ENCODE measurements around the gene RFX1. TPM values are rescaled to one million over a fixed set of nuclear protein-coding genes. Genes with fewer than 3 reads are reported as not detected.

Gene RFX1
- total RNA-seq, 2 donors from 2014 or later = 17.1 to 24.3 TPM

DNA sequence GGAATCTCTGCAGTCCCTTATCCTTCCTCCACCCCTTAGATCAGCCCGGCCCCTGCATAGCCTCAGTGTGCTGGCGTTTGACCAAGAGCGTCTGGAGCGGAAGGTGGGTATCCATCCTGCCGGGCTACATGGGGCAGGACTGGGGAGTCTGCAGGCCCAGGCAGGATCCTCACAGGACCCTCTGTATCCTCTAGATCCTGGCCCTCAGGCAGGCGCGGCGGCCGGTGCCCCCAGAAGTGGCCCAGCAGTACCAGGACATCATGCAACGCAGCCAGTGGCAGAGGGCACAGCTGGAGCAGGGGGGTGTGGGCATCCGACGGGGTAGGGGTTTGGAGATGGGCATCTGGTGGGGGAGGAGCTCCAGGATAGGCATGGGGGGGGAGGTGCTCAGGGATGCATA lies 76.8 kb downstream of the RFX1 start:
- Histone ChIP-seq H3K27me3 (ENCODE audit: control insufficient read depth, insufficient read depth, low read length, poor library complexity, severe bottlenecking) (no peaks in the 10 kb centered on the region), H3K4me1 (ENCODE audit: control insufficient read depth, insufficient read depth, low read length) (no peaks in the 10 kb centered on the region), H3K9ac (ENCODE audit: extremely low read depth, low read length, poor library complexity, severe bottlenecking) (no peak overlapping the region), H3K27ac (ENCODE audit: low read depth, low read length) (no peak overlapping the region), H3K4me3 (ENCODE audit: low read length) (no peak overlapping the region), H3K9me3 (ENCODE audit: control insufficient read depth, low read length) (no peaks in the 10 kb centered on the region), H3K36me3 (ENCODE audit: control insufficient read depth, insufficient read depth, low read length) (peaks cover 22% of the 10 kb centered on the region)
- no peak overlapping the region for H3K27ac Mint-ChIP-seq
- H3K4me3 Mint-ChIP-seq = no peak overlapping the region
- 93 to 98% methylated on average over 7 to 12 of the region's 12 CpGs for WGBS, 2 experiments (ENCODE audit: insufficient coverage in 1 of 2, insufficient read length in 1 of 2)
- no peaks in the 10 kb centered on the region for H3K4me1 Mint-ChIP-seq
- H3K27me3 Mint-ChIP-seq (ENCODE audit: insufficient read depth) = no peaks in the 10 kb centered on the region
- H3K9me3 Mint-ChIP-seq = no peaks in the 10 kb centered on the region
- TF ChIP-seq, protein P1, sequence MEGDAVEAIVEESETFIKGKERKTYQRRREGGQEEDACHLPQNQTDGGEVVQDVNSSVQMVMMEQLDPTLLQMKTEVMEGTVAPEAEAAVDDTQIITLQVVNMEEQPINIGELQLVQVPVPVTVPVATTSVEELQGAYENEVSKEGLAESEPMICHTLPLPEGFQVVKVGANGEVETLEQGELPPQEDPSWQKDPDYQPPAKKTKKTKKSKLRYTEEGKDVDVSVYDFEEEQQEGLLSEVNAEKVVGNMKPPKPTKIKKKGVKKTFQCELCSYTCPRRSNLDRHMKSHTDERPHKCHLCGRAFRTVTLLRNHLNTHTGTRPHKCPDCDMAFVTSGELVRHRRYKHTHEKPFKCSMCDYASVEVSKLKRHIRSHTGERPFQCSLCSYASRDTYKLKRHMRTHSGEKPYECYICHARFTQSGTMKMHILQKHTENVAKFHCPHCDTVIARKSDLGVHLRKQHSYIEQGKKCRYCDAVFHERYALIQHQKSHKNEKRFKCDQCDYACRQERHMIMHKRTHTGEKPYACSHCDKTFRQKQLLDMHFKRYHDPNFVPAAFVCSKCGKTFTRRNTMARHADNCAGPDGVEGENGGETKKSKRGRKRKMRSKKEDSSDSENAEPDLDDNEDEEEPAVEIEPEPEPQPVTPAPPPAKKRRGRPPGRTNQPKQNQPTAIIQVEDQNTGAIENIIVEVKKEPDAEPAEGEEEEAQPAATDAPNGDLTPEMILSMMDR (conservative IDR thresholded peaks at IDR 0.05) = no peak
- peaks cover 36% of the 10 kb centered on the region for H3K36me3 Mint-ChIP-seq (ENCODE audit: low read depth)
- DNase-seq = no peak

DNA sequence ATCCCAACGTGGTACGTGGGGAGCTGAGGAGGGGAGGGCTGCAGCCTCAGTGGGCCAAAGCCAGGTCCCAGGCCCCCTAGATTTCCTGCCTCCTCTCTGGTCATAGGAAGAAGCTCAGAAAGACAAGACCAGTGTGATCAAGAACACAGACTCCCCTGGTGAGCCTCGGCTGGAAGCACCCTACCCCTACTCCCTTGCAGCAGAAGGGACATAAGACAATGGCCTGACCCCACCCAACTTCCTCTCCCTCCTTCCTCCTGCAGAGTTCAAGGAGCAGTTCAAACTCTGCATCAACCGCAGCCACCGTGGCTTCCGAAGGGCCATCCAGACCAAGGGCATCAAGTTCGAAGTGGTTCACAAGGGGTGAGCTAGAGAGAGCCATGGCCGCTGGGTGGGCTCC lies 79.4 kb downstream of the RFX1 start:
- H3K9me3 ChIP-seq (ENCODE audit: control insufficient read depth, low read length) = no peaks in the 10 kb centered on the region
- Mint-ChIP-seq H3K9me3 (no peaks in the 10 kb centered on the region), H3K36me3 (ENCODE audit: low read depth) (peaks cover 55% of the 10 kb centered on the region), H3K27me3 (ENCODE audit: insufficient read depth) (no peaks in the 10 kb centered on the region), H3K4me3 (no peak overlapping the region), H3K27ac (no peak overlapping the region), H3K4me1 (no peaks in the 10 kb centered on the region)
- peaks cover 36% of the 10 kb centered on the region for H3K36me3 ChIP-seq (ENCODE audit: control insufficient read depth, insufficient read depth, low read length)
- WGBS, 2 experiments (ENCODE audit: insufficient coverage in 1 of 2, insufficient read length in 1 of 2) = 92 to 96% methylated on average over 4 to 8 of the region's 8 CpGs
- H3K4me3 ChIP-seq (ENCODE audit: low read length) = no peak overlapping the region
- TF ChIP-seq, protein P1 (conservative IDR thresholded peaks at IDR 0.05) = no peak
- no peaks in the 10 kb centered on the region for H3K27me3 ChIP-seq (ENCODE audit: control insufficient read depth, insufficient read depth, low read length, poor library complexity, severe bottlenecking)
- no peak overlapping the region for H3K9ac ChIP-seq (ENCODE audit: extremely low read depth, low read length, poor library complexity, severe bottlenecking)
- H3K27ac ChIP-seq (ENCODE audit: low read depth, low read length) = no peak overlapping the region
- DNase-seq = no peak
- H3K4me1 ChIP-seq (ENCODE audit: control insufficient read depth, insufficient read depth, low read length) = no peaks in the 10 kb centered on the region

- Mint-ChIP-seq H3K9me3 (peaks cover 4% of the 10 kb centered on the region), H3K27me3 (ENCODE audit: insufficient read depth) (no peaks in the 10 kb centered on the region), H3K4me1 (no peaks in the 10 kb centered on the region), H3K36me3 (ENCODE audit: low read depth) (peaks cover 62% of the 10 kb centered on the region), H3K27ac (no peak overlapping the region), H3K4me3 (no peak overlapping the region)
- TF ChIP-seq, protein P1 (conservative IDR thresholded peaks at IDR 0.05) = no peak
- WGBS, 2 experiments (ENCODE audit: insufficient coverage in 1 of 2, insufficient read length in 1 of 2) = 90% methylated on average over 2 of the region's 4 CpGs; no CpG with 5 or more reads in 1 of the 2 experiments
- no peak overlapping the region for H3K27ac ChIP-seq (ENCODE audit: low read depth, low read length)
- no peak overlapping the region for H3K4me3 ChIP-seq (ENCODE audit: low read length)
- H3K9ac ChIP-seq (ENCODE audit: extremely low read depth, low read length, poor library complexity, severe bottlenecking) = no peak overlapping the region
- peaks cover 43% of the 10 kb centered on the region for H3K36me3 ChIP-seq (ENCODE audit: control insufficient read depth, insufficient read depth, low read length)
- no peaks in the 10 kb centered on the region for H3K4me1 ChIP-seq (ENCODE audit: control insufficient read depth, insufficient read depth, low read length)
- DNase-seq = no peak
- H3K9me3 ChIP-seq (ENCODE audit: control insufficient read depth, low read length) = peaks cover 4% of the 10 kb centered on the region
- no peaks in the 10 kb centered on the region for H3K27me3 ChIP-seq (ENCODE audit: control insufficient read depth, insufficient read depth, low read length, poor library complexity, severe bottlenecking)
These were observed 80.1 kb downstream of the RFX1 start for GRCh38 chr19:13926010-13926409.

Measured in endodermal cell (in vitro differentiated cells).